ENCODE results near the gene ARHGAP45. TPM values are rescaled to one million over a fixed set of nuclear protein-coding genes. Genes with fewer than 3 reads are reported as not detected.

The ARHGAP45 gene, protein sequence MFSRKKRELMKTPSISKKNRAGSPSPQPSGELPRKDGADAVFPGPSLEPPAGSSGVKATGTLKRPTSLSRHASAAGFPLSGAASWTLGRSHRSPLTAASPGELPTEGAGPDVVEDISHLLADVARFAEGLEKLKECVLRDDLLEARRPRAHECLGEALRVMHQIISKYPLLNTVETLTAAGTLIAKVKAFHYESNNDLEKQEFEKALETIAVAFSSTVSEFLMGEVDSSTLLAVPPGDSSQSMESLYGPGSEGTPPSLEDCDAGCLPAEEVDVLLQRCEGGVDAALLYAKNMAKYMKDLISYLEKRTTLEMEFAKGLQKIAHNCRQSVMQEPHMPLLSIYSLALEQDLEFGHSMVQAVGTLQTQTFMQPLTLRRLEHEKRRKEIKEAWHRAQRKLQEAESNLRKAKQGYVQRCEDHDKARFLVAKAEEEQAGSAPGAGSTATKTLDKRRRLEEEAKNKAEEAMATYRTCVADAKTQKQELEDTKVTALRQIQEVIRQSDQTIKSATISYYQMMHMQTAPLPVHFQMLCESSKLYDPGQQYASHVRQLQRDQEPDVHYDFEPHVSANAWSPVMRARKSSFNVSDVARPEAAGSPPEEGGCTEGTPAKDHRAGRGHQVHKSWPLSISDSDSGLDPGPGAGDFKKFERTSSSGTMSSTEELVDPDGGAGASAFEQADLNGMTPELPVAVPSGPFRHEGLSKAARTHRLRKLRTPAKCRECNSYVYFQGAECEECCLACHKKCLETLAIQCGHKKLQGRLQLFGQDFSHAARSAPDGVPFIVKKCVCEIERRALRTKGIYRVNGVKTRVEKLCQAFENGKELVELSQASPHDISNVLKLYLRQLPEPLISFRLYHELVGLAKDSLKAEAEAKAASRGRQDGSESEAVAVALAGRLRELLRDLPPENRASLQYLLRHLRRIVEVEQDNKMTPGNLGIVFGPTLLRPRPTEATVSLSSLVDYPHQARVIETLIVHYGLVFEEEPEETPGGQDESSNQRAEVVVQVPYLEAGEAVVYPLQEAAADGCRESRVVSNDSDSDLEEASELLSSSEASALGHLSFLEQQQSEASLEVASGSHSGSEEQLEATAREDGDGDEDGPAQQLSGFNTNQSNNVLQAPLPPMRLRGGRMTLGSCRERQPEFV
- total RNA-seq (10 to 100 TPM in 3 of 6 donors, 1 to 10 TPM in 3; 5.1 to 15.8 (median 8.4) TPM), polyA plus RNA-seq (10 to 100 TPM; 11.6 to 21.6 TPM)

DNA sequence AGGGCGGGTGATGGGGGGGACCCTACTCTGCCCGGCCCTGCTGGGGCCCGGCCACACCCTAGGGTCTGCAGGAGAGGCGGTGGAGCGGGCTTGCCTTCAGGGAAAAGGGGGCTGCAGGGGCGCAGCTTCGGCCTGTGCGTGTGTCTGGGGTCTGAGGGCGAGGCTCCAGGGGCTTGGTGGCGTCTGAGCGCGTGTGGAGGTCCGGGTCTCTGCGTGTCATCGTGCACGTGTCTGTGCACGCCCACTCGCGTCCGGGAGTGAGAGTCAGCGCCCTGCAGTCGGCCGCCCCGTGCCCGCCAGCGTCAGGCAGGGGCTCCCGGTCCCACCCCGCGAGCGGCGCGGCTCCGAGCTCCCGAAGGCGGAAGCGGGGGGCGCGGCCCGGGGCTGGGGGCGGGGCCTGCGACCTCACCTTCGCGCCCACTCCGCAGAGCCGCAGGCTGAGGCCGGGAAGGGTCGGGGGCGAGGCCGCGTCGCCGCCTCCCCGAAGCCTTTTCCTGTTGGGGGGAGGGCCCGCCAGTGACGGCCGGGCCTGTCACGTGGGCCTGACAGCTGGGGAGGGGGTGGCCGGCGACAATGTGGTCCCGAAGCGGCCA, at the start of gene ARHGAP45:
ARHGAP45 (plus strand) TSS at position 420 of the 593 bp plus-strand sequence. CDS start 239 bp downstream, outside the sequence.
- peak in 1 of 6 donors; percentile 74 for DNase-seq
- H3K4me1 ChIP-seq = peaks cover 0 to 10% (median 9%) of the 10 kb centered on the region in 3 donors
- intact Hi-C loops (cut with DNase I) = no loop called here
- no peaks in the 10 kb centered on the region for H3K9me3 ChIP-seq
- peak within 1 kb of the TSS in 2 of 4 donors; percentile 31 to 50 for H3K27ac ChIP-seq
- H3K4me3 ChIP-seq = peak within 1 kb of the TSS in 3 of 4 donors; percentile 18 to 55 (median 35)
- H3K36me3 ChIP-seq = no peaks in the 10 kb centered on the region
- TF ChIP-seq, protein P1, sequence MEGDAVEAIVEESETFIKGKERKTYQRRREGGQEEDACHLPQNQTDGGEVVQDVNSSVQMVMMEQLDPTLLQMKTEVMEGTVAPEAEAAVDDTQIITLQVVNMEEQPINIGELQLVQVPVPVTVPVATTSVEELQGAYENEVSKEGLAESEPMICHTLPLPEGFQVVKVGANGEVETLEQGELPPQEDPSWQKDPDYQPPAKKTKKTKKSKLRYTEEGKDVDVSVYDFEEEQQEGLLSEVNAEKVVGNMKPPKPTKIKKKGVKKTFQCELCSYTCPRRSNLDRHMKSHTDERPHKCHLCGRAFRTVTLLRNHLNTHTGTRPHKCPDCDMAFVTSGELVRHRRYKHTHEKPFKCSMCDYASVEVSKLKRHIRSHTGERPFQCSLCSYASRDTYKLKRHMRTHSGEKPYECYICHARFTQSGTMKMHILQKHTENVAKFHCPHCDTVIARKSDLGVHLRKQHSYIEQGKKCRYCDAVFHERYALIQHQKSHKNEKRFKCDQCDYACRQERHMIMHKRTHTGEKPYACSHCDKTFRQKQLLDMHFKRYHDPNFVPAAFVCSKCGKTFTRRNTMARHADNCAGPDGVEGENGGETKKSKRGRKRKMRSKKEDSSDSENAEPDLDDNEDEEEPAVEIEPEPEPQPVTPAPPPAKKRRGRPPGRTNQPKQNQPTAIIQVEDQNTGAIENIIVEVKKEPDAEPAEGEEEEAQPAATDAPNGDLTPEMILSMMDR (IDR thresholded peaks at IDR 0.05) = no peak
- 5% methylated on average over 51 to 61 of the region's 61 CpGs for WGBS, 2 donors
- peaks cover 0 to 35% (median 2%) of the 10 kb centered on the region in 4 donors for H3K27me3 ChIP-seq
- ATAC-seq = peak; percentile 6 to 22 (median 18)
- no peak for FAIRE-seq

DNA sequence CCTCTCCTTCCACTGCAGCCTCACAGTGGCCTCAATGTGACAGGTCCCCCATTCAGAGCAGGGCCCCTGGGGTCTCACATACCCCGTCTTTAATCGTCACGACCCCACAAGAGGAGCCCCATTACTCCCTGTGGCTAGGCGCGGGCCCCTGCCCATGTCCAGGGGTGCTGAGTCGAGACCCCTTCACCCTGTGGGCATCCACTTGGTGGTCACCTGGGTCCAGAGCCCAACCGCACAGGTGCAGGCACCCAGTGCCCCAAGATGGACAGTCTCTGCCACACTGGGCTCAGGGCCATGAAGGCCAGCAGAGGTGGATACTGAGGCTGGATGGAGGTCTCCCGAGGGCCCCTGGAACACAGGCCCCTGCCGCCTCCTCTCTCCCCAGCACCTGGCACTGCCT, 49.1 kb upstream of the ARHGAP45 start:
- TF ChIP-seq, protein P1 (IDR thresholded peaks at IDR 0.05) = no peak
- peaks cover 0 to 12% (median 1%) of the 10 kb centered on the region in 3 donors for H3K36me3 ChIP-seq
- FAIRE-seq = no peak
- intact Hi-C loops (cut with DNase I) = no loop called here
- no peaks in the 10 kb centered on the region for H3K27me3 ChIP-seq
- no peak for ATAC-seq
- no peaks in the 10 kb centered on the region for H3K9me3 ChIP-seq
- H3K4me3 ChIP-seq = no peak overlapping the region
- peaks cover 26 to 40% (median 34%) of the 10 kb centered on the region in 3 donors for H3K4me1 ChIP-seq
- DNase-seq = peak in 2 of 6 donors; percentile 48 to 69
- 71 to 82% methylated on average over 9 of the region's 9 CpGs for WGBS, 2 donors
- no peak overlapping the region for H3K27ac ChIP-seq

DNA sequence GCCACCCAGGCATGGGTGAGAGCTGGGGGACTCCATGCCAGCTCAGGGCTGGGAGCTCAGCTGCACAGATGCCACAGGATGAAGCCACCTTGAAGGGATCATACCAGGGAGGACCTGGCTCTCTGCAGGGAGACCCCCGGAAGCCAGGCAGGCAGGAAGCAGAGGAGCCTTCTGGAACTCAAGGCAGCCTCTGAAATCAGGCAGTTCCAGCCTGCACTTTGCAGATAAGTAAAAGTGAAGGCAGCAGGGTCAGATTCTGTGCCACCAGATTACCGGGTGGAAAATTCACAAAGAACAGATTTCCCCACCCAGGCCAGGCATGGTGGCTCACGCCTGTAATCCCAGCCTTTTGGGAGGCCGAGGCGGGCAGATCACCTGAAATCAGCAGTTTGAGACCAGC, 48.6 kb upstream of the ARHGAP45 start:
- ATAC-seq = no peak
- no peaks in the 10 kb centered on the region for H3K27me3 ChIP-seq
- no peaks in the 10 kb centered on the region for H3K9me3 ChIP-seq
- H3K4me1 ChIP-seq = peaks cover 26 to 40% (median 34%) of the 10 kb centered on the region in 3 donors
- H3K27ac ChIP-seq = no peak overlapping the region
- intact Hi-C loops (cut with DNase I) = no loop called here
- no peak for DNase-seq
- H3K4me3 ChIP-seq = no peak overlapping the region
- TF ChIP-seq, protein P1 (IDR thresholded peaks at IDR 0.05) = no peak
- WGBS, 2 donors = 51 to 52% methylated on average over 5 of the region's 5 CpGs
- peaks cover 0 to 9% (median 0%) of the 10 kb centered on the region in 3 donors for H3K36me3 ChIP-seq
- FAIRE-seq = no peak

DNA sequence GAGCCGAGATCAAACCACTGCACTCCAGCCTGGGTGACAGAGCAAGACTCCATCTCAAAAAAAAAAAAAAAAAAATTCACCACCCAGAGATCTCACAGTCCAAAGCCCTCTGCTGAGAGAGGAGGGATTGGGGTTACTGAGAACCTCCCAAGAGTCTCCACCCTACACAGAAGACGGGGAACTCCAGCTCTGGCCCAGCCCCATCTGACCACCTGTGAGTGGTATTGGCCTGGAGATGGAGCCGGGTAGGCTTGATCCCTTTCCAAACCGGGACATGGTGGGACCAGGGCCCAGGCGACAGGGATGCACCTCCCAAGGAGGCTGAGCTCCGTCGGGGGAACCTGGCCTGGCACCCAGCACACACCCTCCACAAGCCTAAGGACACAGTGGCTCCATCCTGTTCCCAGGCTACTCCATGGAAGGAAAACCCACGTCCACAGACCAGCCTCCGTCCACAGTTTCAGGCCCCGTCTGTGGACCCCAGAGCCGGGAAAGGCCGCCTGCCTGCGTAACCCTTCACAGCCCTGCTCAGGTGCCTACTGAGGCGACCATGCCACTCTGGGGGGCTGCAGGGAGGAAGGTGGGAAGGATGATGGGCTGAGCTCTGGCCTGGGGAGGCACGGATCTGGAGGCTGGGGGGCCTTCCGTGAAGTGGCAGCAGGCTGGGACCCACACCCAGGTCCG, 47.9 kb upstream of the ARHGAP45 start:
- WGBS, 2 donors = 20 to 33% methylated on average over 17 of the region's 17 CpGs
- Histone ChIP-seq H3K9me3 (no peaks in the 10 kb centered on the region), H3K27ac (no peak overlapping the region), H3K4me1 (peaks cover 26 to 40% (median 34%) of the 10 kb centered on the region in 3 donors), H3K27me3 (no peaks in the 10 kb centered on the region), H3K36me3 (peaks cover 0 to 2% (median 0%) of the 10 kb centered on the region in 3 donors), H3K4me3 (peak overlapping the region in 3 of 4 donors; percentile 76 to 81 (median 81))
- intact Hi-C loops (cut with DNase I) = no loop called here
- TF ChIP-seq, protein P1 (IDR thresholded peaks at IDR 0.05) = no peak
- no peak for ATAC-seq
- FAIRE-seq = no peak
- peak in 2 of 6 donors; percentile 42 to 78 for DNase-seq
